HG02588 (cell line): ENCODE data around the gene EIF1AD.
A peak's percentile ranks its signal among the peaks of the same experiment; 100 is the strongest.
"Not testable (repeated sequence)": the region's sequence is repeated elsewhere in the genome, so short reads cannot be mapped to it uniquely, and the experiment has no call there.

Experiments
- ATAC-seq: cut with Tn5 transposase; IDR thresholded peaks from one replicate; pipeline ENCODE4 v1.9.1; 2021; ENCODE audit warnings: mild to moderate bottlenecking, moderate library complexity; ENCODE audit not compliant: unreplicated experiment

EIF1AD gene

DNA sequence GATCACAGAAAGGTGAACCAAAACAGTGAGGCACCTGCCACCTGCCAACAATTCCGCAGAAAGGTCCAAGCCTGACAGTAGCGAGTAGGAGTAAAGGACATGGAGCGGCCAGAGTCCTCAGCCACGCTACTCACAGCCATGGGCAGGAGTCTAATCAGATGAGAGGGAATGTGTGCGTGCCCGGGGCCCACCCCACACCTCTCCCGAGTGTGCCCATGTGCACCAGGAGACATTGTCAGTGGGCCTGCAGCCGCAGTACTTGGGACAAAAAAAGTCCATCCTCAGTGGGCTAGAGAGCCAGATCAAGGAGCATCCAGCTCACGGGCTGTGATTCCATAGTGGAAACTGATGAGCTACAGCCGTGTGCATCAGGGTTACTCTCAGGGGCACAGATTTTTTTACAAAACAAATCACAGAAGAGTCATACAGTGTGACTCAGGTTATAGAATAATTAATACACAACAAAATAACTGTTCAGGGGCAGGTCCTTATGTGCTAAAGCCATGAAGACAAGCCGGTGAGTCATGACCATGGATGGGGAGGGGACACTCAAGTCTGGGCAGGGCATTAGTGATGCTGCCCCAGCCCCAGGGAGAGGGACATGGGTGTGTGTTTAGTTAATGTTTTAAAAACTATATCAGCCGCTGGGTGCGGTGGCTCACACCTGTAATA lies 28.4 kb downstream of the EIF1AD start:
- ATAC-seq = no peak

DNA sequence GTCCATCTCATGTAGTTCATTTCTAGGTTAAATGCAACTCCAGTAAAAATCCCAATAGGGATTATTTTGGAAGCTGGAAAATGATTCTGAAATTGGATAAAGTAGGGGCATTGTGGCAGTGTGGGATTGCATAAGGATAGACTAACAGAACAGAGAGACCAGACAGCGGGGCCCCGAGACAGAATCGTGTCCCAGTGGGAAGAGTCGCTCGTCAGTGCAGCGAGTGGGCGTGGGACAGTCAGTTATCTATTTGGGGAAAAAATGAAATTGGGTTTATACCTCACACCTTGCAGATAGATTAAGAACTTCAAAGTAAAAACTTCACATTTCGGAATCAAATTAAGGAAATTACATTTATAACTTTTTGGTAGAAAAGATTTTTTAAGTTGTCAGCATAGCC lies 29.8 kb downstream of the EIF1AD start:
- no peak for ATAC-seq

DNA sequence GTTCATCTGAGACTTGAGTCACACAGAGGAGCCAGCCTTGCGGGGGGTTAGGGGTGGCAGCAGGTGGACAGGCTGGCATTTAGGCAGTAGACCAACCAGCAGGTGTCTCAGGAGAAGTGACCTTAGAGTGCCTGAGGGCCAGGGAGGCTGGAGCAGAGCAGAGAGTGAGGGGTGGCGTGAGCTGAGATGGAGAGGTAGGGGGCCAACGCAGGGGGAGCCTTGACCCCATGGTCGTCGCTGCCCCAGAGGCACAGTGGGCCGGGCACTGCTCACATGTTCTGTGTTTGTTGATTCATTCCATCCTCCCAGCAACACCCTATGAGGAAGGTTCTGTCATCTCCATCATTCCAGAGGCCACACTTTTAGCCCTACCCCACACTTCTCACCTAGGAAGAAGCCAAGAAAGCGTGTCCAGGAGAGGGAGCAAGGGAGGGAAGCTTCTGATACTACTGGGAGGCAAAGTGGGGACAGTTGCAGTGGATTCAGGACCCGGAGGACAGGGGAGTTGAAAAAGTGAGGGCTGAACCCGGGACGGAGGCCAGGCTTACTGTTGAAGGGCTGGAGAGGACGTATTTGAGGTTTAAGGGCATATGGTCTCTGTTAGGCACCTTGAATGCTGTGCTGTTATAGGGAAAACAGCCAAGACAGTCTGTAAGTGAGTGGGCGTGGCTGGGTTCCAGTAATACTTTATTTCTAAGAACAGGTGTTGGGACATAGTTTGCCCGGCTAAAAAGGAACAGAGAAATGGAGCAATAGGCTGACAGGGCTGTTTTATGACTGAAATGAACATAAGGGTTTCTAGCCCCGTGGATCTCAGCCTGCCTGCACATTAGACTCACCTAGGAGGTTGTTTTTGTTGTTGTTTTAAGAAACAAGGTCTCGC lies 33.1 kb downstream of the EIF1AD start:
- ATAC-seq = no peak

DNA sequence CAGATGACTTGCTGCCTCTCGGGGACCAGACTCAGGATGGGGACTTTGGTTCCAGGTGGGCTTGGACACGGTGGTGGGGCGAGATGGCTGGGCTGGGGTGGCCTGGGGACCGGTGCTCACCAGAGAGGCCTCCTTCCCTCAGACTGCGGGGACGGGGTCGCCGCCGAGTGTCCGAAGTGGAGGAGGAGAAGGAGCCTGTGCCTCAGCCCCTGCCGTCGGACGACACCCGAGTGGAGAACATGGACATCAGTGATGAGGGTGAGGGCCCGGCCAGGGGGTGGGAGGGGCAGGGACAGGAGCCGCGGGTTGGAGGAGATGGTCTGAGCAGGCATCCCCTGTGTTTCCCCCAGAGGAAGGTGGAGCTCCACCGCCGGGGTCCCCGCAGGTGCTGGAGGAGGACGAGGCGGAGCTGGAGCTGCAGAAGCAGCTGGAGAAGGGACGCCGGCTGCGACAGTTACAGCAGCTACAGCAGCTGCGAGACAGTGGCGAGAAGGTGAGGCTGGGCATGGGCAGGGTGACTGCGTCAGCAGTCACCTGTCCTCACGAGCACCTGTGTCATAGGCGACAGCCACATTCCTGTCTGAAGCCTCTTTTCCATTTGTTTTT lies 34.5 kb downstream of the EIF1AD start:
- no peak for ATAC-seq

DNA sequence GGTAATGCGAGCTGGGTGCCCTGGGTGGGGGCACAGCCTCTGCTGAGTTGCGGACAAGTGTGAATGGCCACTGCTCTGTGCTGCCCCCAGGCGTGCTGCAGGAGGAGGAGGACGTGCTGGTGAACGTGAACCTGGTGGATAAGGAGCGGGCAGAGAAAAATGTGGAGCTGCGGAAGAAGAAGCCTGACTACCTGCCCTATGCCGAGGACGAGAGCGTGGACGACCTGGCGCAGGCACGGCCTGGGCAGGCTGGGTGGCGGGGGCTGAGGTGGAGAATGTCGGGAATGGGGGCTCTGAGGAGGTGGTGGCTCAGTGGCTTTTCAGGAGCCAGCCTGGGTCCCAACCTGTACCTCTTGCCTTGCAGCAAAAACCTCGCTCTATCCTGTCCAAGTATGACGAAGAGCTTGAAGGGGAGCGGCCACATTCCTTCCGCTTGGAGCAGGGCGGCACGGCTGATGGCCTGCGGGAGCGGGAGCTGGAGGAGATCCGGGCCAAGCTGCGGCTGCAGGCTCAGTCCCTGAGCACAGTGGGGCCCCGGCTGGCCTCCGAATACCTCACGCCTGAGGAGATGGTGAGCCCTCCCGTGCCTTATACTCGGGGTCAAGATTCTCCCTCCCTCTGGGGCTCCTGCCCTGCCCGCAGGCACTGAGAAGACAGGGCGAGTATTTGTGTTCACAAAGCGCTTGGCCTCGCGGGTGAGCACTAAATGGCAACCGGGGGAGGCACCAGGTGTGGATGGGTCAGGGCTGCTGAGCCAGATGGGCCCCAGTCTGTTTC lies 35.8 kb downstream of the EIF1AD start:
- ATAC-seq = no peak

DNA sequence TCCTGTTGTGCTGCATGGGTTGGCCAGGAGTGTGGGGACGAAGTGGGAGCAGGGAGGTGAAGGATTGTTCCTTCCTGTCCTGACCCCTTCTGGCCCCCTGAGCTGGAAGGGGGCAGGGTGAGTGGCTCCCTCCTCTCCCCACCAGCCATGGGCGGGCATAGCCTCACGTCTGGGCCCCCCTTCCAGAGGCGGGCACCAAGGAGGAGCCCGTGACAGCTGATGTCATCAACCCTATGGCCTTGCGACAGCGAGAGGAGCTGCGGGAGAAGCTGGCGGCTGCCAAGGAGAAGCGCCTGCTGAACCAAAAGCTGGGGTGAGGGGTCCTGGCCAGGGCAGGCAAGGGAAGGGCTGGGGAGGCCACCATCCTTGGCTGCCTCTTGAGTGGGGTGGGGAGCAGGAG lies 37.1 kb downstream of the EIF1AD start:
- ATAC-seq = no peak

DNA sequence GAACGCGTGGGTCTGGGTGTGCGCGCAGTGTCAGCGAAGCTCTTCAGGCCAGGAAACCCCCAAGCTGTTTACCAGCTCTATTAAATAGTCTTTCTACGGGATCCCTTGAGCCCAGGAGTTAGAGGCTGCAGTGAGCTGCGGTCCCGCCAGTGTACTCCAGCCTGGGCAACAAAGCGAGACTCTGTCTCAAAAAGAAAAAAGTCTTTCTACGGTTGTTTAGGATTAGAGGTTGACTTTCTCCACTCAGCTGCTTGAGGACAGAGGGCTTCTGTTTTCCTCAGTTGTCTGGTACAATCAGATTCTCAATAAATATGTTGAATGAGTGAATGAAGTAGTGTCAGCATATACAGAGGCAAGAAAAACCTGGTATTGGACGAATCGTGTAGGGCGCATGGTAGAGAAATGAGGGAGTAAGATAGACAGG lies 39.8 kb downstream of the EIF1AD start:
- no peak for ATAC-seq

DNA sequence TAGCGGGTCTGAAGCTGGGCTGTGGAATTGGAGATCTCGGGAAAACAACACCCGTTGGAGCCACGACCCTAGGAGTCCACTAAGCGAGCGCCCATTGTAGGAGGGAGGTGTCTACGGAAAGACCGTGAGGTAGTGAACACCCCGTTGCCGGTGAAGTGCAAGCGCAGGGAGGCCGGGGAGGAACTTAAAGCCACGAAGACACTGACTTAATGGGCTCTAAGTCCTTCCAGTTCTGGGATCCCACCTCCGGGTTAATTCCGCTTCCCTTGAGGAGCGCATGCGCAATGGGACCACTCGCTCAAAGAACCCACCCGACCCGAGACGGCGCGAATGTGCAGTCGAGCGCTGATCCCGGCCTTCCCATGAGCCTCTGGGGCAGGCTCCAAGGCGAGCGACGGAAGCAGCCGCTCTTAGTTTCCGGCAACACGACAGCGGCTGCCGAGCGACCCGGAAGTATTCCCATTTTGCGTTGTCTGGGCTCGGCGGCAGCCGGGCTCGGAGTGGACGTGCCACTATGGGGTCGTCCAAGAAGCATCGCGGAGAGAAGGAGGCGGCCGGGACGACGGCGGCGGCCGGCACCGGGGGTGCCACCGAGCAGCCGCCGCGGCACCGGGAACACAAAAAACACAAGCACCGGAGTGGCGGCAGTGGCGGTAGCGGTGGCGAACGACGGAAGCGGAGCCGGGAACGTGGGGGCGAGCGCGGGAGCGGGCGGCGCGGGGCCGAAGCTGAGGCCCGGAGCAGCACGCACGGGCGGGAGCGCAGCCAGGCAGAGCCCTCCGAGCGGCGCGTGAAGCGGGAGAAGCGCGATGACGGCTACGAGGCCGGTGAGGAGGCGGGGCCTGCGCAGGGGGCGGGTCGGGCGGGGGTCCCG lies 40.5 kb downstream of the EIF1AD start, which contains the start of gene SART1:
TSS of gene SART1 (plus strand) at position 468 of the 874 bp plus-strand sequence. CDS start at position 515, 47 bp downstream.
- peak; percentile 85 for ATAC-seq

DNA sequence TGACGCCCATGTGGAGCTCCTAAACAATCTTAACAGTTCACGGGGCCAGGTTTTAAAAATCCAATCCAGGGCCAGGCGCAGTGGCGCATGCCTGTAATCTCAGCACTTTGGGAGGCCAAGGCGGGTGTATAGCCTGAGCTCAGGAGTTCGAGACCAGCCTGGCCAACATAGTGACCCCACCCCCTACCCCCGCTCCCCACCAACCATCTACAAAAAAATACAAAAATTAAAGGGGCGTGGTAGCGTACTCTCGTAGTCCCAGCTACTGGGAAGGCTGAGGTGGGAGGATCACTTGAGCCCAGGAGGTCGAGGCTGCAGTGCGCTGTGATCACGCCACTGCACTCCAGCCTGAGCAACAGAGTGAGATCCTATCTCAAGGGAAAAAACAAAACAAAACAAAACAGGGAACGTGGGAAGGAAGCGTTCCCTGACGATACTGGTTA lies 41.1 kb downstream of the EIF1AD start:
- no peak for ATAC-seq

DNA sequence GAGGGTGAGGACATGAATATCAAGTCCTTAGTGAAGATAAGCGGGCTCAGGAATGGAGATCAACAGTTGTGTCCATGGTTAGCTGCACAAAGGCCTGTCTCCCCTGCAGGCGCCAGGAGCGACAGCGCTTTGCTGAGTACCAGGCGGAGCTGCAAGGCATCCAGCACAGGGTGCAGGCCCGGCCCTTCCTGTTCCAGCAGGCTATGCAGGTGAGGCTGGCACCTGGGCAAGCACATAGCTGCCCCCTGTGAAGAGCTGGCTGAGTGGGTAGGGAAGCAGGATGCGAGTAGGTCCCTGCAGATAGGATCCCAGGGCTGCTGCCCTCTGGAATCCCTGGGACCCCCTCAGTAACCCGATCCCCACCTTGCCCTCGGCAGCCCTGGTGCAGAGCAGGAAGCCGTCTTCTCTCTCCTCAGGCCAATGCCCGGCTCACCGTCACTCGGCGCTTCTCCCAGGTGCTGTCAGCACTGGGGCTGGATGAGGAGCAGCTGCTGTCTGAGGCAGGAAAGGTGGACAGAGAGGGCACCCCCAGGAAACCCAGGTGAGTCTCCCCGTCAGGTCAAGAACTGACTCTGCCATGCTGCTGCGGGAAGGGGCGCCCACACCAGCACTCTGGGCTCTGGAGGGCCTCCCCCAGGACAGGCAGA lies 43.1 kb downstream of the EIF1AD start:
- no peak for ATAC-seq

DNA sequence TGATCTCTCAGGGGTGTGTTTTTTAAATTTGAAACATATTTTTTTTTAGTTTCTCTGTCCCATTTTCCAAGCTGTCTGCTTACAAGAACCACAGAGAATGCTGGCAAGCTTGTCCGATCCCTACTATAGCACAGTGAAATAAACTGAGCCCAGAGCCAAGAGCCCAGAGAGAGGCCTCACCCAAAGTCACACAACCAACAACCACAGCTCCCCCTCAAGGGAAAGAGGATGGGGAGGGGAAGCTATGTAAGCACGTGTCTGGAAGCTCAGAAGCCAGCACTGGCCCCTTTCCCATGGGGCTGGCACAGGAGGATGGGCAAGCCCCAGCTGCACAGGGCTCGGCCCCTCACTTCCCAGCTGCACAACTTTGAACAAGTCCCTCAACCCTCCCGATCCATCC lies 43.7 kb downstream of the EIF1AD start:
- no peak for ATAC-seq

DNA sequence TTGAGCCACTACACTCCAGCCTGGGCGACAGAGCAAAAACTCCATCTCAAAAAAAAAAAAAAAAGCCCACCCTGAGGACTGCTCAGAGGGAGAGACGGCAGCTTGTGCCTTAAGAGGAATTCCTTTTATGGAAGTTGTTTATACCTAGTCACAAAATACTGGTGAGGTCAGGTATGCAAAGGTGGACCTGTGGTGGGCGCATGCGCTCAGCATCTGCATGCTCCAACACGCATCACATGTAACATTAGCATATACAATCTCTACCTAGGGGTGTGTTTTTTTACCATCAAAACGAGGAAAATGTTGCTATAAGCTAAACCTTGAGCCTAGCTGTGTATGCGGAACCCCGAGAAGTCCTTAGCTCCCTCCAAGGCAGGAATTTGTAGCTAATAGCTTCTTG lies 47.2 kb downstream of the EIF1AD start:
- ATAC-seq = no peak

DNA sequence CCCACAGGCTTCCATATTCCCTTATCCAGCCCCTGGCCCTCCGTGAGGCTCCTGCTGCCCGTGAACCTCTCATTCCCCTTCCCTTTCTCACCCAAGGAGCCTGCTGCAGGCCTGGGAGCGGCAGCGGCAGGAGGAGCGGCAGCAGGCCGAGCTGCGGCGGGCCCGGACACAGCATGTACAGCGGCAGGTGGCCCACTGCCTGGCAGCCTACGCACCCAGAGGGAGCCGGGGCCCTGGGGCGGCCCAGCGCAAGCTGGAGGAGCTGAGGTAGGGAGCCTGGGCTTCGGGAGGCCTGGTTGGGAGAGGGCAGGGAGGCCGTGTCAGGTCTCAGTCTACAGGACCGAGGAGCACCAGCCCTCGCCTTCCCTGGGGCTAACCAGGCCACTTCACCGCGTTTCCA lies 48.5 kb downstream of the EIF1AD start:
- ATAC-seq = no peak

DNA sequence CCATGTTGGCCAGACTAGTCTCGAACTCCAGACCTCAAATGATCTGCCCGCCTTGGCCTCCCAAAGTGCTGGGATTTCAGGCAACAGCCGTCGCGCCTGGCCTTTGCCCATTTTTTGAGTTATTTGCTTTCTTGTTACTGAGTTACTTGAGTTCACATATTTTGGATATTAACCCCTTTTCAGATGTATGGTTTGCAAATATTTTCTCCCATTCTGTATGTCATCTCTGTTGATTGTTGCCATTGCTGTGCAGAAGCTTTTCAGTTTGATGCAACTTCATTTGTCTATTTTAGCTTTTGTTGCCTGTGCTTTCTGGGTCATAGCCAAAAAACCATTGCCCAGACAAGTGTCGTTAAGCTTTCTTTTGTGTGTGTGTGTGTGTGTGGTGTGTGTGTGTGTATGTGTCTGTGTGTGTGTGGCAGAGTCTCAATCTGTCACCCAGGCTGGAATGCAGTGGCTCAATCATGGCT lies 49.9 kb downstream of the EIF1AD start:
- ATAC-seq = no peak

DNA sequence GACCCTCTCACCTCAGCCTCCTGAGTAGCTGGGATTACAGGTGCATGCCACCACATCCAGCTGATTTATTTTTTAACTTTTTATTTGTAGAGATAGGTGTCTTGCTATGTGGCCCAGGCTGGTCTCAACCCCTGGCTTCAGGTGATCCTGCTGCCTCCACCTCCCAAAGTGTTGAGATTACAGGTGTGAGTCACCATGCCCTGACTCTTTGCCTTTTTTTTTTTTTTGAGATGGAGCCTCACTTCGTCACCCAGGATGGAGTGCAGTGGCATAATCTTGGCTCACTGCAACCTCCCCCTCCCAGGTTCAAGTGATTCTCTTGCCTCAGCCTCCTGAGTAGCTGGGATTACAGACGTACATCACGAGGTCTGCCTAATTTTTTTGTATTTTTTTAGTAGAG lies 50.3 kb downstream of the EIF1AD start:
- not testable (repeated sequence) for ATAC-seq

DNA sequence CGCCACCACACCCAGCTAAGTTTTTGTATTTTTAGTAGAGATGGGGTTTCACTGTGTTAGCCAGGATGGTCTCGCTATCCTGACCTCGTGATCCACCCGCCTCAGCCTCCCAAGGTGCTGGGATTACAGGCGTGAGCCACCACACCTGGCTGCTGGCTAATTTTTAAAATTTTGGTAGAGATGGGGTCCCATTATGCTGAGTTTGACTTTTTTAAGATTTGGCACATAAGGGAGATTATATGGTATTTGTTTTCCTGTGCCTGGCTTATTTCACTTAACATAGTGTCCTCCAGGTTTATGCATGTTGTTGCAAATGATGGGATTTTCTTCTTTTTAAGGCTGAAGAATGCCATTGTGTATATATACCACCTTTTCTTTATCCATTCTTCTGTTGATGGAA lies 51.2 kb downstream of the EIF1AD start:
- ATAC-seq = not testable (repeated sequence)

DNA sequence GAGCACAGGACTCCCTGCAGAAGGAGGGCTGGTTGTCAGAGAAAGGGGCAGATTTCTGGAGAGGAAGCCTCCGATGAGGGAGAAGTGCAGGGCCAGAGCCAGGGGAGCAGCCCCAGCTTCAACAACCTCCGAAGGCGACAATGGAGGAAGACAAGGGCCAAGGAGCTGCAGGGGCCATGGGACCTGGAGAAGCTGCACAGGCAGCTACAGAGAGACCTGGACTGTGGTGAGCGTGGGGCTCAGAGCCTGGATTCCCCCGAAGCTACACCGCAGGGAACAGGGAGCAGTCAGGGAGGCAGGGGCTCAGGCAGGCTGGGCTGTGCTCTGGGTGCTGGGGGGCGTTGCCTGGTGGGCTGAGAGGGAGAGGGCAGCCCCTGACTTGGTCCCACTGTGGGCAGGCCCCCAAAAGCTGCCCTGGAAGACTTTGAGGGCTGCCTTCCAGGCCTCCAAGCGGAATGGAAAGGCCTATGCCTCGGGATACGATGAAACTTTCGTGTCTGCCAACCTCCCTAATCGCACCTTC lies 54.3 kb downstream of the EIF1AD start:
- no peak for ATAC-seq

DNA sequence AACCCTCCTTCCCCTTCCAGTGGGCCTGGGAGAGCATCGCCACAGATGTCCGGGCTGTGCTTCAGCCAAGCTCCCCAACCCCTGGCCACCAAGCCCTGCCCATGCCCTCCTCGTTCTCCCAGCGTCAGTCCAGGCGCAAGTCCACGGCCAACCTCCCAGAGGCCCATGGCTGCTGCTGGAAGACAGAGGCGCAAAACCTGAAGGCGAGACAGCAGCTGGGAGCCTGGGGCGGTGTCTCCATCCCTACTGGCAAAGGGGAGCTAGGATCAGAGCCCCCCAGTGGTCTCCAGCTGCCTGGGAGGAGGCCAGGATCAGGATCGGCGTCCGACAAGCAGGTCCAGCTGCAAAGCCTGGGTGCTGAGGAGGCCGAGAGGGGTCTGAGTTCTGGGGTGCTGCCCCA lies 54.8 kb downstream of the EIF1AD start:
- ATAC-seq = no peak

DNA sequence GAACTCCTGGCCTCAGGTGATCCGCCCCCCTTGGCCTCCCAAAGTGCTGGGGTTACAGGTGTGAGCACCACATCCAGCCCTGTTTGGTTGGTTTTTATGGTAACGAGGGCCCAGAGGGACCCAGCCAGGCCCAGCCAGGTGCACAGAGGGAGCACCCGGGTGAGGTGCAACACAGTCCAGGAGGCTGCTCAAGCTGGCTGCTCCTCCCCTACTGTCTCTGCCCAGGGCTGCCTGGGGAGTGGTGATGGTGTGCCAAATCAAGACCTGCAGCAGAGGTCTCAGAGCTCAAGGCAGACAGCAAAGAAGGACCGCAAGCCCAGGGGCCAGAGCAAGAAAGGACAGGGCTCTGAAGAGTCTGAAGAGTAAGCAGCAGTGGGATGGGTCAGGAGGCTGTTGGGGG lies 55.3 kb downstream of the EIF1AD start:
- no peak for ATAC-seq
